Progenitor cell of endocrine pancreas (in vitro differentiated cells): Measurements from ENCODE around the gene E2F1. TPM values are rescaled to one million over a fixed set of nuclear protein-coding genes. Genes with fewer than 3 reads are reported as not detected.

Experiments used
- DNase-seq: peaks from one replicate; pipeline ENCODE4 v3.0.0; 2021; ENCODE audit warnings: low spot score; ENCODE audit not compliant: unreplicated experiment
- H3K27ac Mint-ChIP-seq: 2 replicates; pipeline ENCODE4 v1.8.0; 2021; ENCODE audit warnings: mild to moderate bottlenecking, moderate library complexity, mixed read lengths
- H3K27me3 Mint-ChIP-seq: 2 replicates; pipeline ENCODE4 v1.8.0; 2021; ENCODE audit warnings: mixed read lengths
- H3K36me3 Mint-ChIP-seq: 2 replicates; pipeline ENCODE4 v1.8.0; 2022; ENCODE audit warnings: mixed read lengths; ENCODE audit not compliant: insufficient read depth
- H3K4me1 Mint-ChIP-seq: 2 replicates; pipeline ENCODE4 v1.8.0; 2021; ENCODE audit warnings: low read depth, mixed read lengths
- H3K4me3 Mint-ChIP-seq: 2 replicates; pipeline ENCODE4 v1.8.0; 2021; ENCODE audit warnings: low read depth, mild to moderate bottlenecking, moderate library complexity, mixed read lengths
- H3K9me3 Mint-ChIP-seq: 2 replicates; pipeline ENCODE4 v1.8.0; 2021; ENCODE audit warnings: low read depth, mixed read lengths
- CTCF ChIP-seq: fragments of 200-600 bp; sonication (generic); IDR thresholded peaks from one replicate; pipeline ENCODE4 v1.5.0; 2021; ENCODE audit warnings: antibody characterized with exemption, mild to moderate bottlenecking; ENCODE audit not compliant: unreplicated experiment
- total RNA-seq: library from RNA; stranded (reverse); gene quantifications from 2 replicates; pipeline ENCODE4 v1.2.1, GENCODE V29; 2021

Gene E2F1
- total RNA-seq, 1 donor from 2014 or later: 26.5 TPM

- TF ChIP-seq CTCF: no peak
- peaks cover 11% of the 10 kb centered on the region for H3K4me1 Mint-ChIP-seq
- H3K9me3 Mint-ChIP-seq: no peaks in the 10 kb centered on the region
- H3K4me3 Mint-ChIP-seq: no peak overlapping the region
- no peak overlapping the region for H3K27ac Mint-ChIP-seq
- peaks cover 7% of the 10 kb centered on the region for H3K36me3 Mint-ChIP-seq
- H3K27me3 Mint-ChIP-seq: peaks cover 3% of the 10 kb centered on the region
- DNase-seq: no peak
Observed at GRCh38 chr20:33677991-33678702, 8.0 kb downstream of the E2F1 start.

GRCh38 chr20:33676652-33677645 lies 9.2 kb downstream of the E2F1 start:
- H3K27ac Mint-ChIP-seq: no peak overlapping the region
- peaks cover 23% of the 10 kb centered on the region for H3K4me1 Mint-ChIP-seq
- DNase-seq: no peak
- H3K9me3 Mint-ChIP-seq: no peaks in the 10 kb centered on the region
- H3K27me3 Mint-ChIP-seq: peaks cover 3% of the 10 kb centered on the region
- no peak for TF ChIP-seq CTCF
- H3K36me3 Mint-ChIP-seq: peaks cover 9% of the 10 kb centered on the region
- H3K4me3 Mint-ChIP-seq: no peak overlapping the region

DNA sequence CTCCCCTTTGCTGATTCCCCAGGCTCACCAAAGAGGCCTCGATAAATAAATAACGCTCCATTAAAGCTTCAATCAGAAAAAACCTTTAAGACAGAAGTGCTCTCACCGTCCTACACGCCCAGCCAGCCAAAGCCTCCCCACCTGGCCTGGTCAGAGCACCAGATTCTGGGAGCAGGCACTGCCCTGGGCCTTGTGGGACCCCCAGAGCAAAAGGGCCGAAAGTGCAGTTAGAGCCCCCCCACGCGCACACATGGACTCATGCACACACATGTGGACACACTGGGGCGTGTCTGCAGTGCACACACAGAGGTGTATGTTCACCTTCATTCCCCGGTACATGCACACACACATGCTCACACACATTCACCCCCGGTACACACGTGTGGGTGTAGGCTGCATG lies 10.1 kb downstream of the E2F1 start:
- no peak for TF ChIP-seq CTCF
- no peak for DNase-seq
- H3K4me1 Mint-ChIP-seq: peaks cover 25% of the 10 kb centered on the region
- peaks cover 3% of the 10 kb centered on the region for H3K27me3 Mint-ChIP-seq
- H3K9me3 Mint-ChIP-seq: no peaks in the 10 kb centered on the region
- H3K4me3 Mint-ChIP-seq: no peak overlapping the region
- H3K36me3 Mint-ChIP-seq: peaks cover 11% of the 10 kb centered on the region
- peak overlapping the region; percentile 54 for H3K27ac Mint-ChIP-seq

GRCh38 chr20:33675136-33675959 lies 10.8 kb downstream of the E2F1 start:
- no peaks in the 10 kb centered on the region for H3K9me3 Mint-ChIP-seq
- no peak overlapping the region for H3K27ac Mint-ChIP-seq
- DNase-seq: no peak
- peaks cover 29% of the 10 kb centered on the region for H3K4me1 Mint-ChIP-seq
- H3K27me3 Mint-ChIP-seq: peaks cover 3% of the 10 kb centered on the region
- peaks cover 11% of the 10 kb centered on the region for H3K36me3 Mint-ChIP-seq
- no peak for TF ChIP-seq CTCF
- peak overlapping the region; percentile 66 for H3K4me3 Mint-ChIP-seq
